ENCODE results near the gene PIK3CD. TPM values are rescaled to one million over a fixed set of nuclear protein-coding genes. Genes with fewer than 3 reads are reported as not detected.

The PIK3CD gene
- polyA plus RNA-seq, 1 of the 3 experiments (the other 2 are of a cell fraction) = 6.0 TPM

DNA sequence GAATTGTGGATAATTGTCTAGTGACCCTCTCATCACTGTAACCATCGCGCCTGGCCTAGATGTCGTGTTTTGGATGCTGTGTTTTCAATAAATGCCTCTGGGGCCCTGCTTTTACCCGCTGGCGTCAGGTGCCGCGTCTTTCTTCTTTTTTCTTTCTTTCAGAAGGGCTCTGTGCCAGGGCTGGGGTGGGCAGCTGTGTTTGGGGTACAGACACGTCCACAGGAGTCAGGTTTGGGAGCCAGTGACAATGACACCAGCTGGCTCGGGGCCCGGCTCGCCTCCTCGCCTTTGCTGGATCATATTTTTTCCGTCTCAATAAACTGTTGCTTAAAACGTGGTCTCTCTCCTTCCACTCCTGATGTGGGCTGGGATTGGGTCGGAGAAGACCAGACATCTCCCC, 46.7 kb upstream of the PIK3CD start:
- peaks cover 0 to 38% of the 10 kb centered on the region in 2 experiments for H3K36me3 ChIP-seq (replicated peaks in 1 of 2; ENCODE audit: control insufficient read depth in 1 of 2, insufficient read depth in 2 of 2, low read length in 1 of 2)
- DNase-seq = no peak
- no peak overlapping the region for H2AFZ ChIP-seq (ENCODE audit: low read depth)
- H3K79me2 ChIP-seq (ENCODE audit: insufficient read depth) = no peaks in the 10 kb centered on the region
- H3K27ac ChIP-seq (ENCODE audit: low read depth in 2 of 2, low read length in 1 of 2) = peak overlapping the region in 1 of 2 experiments; percentile 77; a peak in 2 of 4 replicates
- H3K4me3 ChIP-seq (ENCODE audit: low read depth in 2 of 2, low read length in 1 of 2) = no peak overlapping the region
- ChIA-PET POLR2A (interaction anchor here (1.3 kb wide), 1 partner anchor 12 kb away, joined by 5 read pairs; no protein-coding TSS in a partner anchor), CTCF (interaction anchor here (0.6 to 3.4 kb wide), 10 partner anchors 8 to 712 kb away, joined by 3 to 51 read pairs (median 6); partner anchors contain the start of gene TMEM201)
- H3K9me2 ChIP-seq = no peaks in the 10 kb centered on the region
- no peaks in the 10 kb centered on the region for H3F3A ChIP-seq (replicated peaks; ENCODE audit: insufficient read depth)
- no peak overlapping the region for H3K9ac ChIP-seq
- peaks cover 0 to 48% of the 10 kb centered on the region in 2 experiments; a peak in 2 of 4 replicates for H3K4me1 ChIP-seq (ENCODE audit: control insufficient read depth in 1 of 2, insufficient read depth in 2 of 2, low read depth in 1 of 2, low read length in 1 of 2)
- no peaks in the 10 kb centered on the region for H3K27me3 ChIP-seq (ENCODE audit: insufficient read depth)
- TF ChIP-seq FOSL2 (IDR thresholded peaks at IDR 0.05; ENCODE audit: borderline replicate concordance, low read depth) = no peak
- no peak for TF ChIP-seq GABPA (IDR thresholded peaks at IDR 0.05; ENCODE audit: low read depth)
- no peak for TF ChIP-seq FOXJ3 (CRISPR knock-in tag; IDR thresholded peaks at IDR 0.05)
- TF ChIP-seq JUND (IDR thresholded peaks at IDR 0.05) = no peak
- TF ChIP-seq, protein P1, sequence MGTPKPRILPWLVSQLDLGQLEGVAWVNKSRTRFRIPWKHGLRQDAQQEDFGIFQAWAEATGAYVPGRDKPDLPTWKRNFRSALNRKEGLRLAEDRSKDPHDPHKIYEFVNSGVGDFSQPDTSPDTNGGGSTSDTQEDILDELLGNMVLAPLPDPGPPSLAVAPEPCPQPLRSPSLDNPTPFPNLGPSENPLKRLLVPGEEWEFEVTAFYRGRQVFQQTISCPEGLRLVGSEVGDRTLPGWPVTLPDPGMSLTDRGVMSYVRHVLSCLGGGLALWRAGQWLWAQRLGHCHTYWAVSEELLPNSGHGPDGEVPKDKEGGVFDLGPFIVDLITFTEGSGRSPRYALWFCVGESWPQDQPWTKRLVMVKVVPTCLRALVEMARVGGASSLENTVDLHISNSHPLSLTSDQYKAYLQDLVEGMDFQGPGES (IDR thresholded peaks at IDR 0.05; ENCODE audit: low read depth, low read length) = no peak
- TF ChIP-seq ELF1 (IDR thresholded peaks at IDR 0.05) = no peak
- TF ChIP-seq YY1 (IDR thresholded peaks at IDR 0.05; ENCODE audit: low read depth) = no peak
- TF ChIP-seq, protein P2, sequence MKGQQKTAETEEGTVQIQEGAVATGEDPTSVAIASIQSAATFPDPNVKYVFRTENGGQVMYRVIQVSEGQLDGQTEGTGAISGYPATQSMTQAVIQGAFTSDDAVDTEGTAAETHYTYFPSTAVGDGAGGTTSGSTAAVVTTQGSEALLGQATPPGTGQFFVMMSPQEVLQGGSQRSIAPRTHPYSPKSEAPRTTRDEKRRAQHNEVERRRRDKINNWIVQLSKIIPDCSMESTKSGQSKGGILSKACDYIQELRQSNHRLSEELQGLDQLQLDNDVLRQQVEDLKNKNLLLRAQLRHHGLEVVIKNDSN (IDR thresholded peaks at IDR 0.05; ENCODE audit: borderline replicate concordance, low read depth) = no peak
- TF ChIP-seq, protein P3, sequence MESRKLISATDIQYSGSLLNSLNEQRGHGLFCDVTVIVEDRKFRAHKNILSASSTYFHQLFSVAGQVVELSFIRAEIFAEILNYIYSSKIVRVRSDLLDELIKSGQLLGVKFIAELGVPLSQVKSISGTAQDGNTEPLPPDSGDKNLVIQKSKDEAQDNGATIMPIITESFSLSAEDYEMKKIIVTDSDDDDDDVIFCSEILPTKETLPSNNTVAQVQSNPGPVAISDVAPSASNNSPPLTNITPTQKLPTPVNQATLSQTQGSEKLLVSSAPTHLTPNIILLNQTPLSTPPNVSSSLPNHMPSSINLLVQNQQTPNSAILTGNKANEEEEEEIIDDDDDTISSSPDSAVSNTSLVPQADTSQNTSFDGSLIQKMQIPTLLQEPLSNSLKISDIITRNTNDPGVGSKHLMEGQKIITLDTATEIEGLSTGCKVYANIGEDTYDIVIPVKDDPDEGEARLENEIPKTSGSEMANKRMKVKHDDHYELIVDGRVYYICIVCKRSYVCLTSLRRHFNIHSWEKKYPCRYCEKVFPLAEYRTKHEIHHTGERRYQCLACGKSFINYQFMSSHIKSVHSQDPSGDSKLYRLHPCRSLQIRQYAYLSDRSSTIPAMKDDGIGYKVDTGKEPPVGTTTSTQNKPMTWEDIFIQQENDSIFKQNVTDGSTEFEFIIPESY (IDR thresholded peaks at IDR 0.05; ENCODE audit: borderline replicate concordance, low read depth) = no peak
- no peak for TF ChIP-seq RAD21 (IDR thresholded peaks at IDR 0.05; ENCODE audit: low read length)
- no peak for TF ChIP-seq USF2 (IDR thresholded peaks at IDR 0.05; ENCODE audit: borderline replicate concordance, low read depth, low read length)
- TF ChIP-seq POLR2AphosphoS5 (IDR thresholded peaks at IDR 0.05; ENCODE audit: low read depth, low read length) = no peak
- no peak for TF ChIP-seq EP300 (IDR thresholded peaks at IDR 0.05; ENCODE audit: borderline replicate concordance in 1 of 2, low read depth in 1 of 2, low read length in 1 of 2)
- no peak for TF ChIP-seq TEAD4 (IDR thresholded peaks at IDR 0.05; ENCODE audit: borderline replicate concordance, insufficient read depth)
- no peak for TF ChIP-seq TCF12 (IDR thresholded peaks at IDR 0.05)
- no peak for TF ChIP-seq GATA2 (CRISPR knock-in tag; IDR thresholded peaks at IDR 0.05)
- TF ChIP-seq RCOR1 (IDR thresholded peaks at IDR 0.05; ENCODE audit: low read length) = no peak
- no peaks in the 10 kb centered on the region for H3K9me3 ChIP-seq
- H3K4me2 ChIP-seq = no peak overlapping the region
- WGBS (ENCODE audit: low lambda C conversion rate) = 94% methylated on average over 15 of the region's 15 CpGs
- H4K20me1 ChIP-seq (ENCODE audit: insufficient read depth) = no peaks in the 10 kb centered on the region

Measured in SK-N-SH (cell line).